Measurements from ENCODE around the gene UBASH3A.

UBASH3A gene

GRCh38 chr21:42403611-42404231, at the start of gene UBASH3A:
UBASH3A (plus strand) TSS chr21:42403902; CDS start chr21:42403946, 44 bp downstream.
- DNase-seq, result no peak

GRCh38 chr21:42356046-42356445, 47.7 kb upstream of the UBASH3A start:
- DNase-seq, result no peak

GRCh38 chr21:42356650-42357049, 47.1 kb upstream of the UBASH3A start:
- no peak for DNase-seq

- DNase-seq, result no peak
Measured at GRCh38 chr21:42357307-42357706, 46.4 kb upstream of the UBASH3A start.

- DNase-seq, result no peak
Measured at GRCh38 chr21:42358261-42358660, 45.4 kb upstream of the UBASH3A start.

- no peak for DNase-seq
Measured at GRCh38 chr21:42358937-42359336, 44.8 kb upstream of the UBASH3A start.

GRCh38 chr21:42360317-42360716, 43.4 kb upstream of the UBASH3A start:
- DNase-seq, result no peak

GRCh38 chr21:42361286-42361685, 42.4 kb upstream of the UBASH3A start:
- no peak for DNase-seq

- DNase-seq, result no peak
Measured at GRCh38 chr21:42362198-42362597, 41.5 kb upstream of the UBASH3A start.

- no peak for DNase-seq
Measured at GRCh38 chr21:42362700-42363099, 41.0 kb upstream of the UBASH3A start.

GRCh38 chr21:42363312-42363711, 40.4 kb upstream of the UBASH3A start:
- no peak for DNase-seq

- DNase-seq, result no peak
Measured at GRCh38 chr21:42364304-42364865, 39.3 kb upstream of the UBASH3A start.

- no peak for DNase-seq
Measured at GRCh38 chr21:42365770-42366169, 37.9 kb upstream of the UBASH3A start.

- no peak for DNase-seq
Measured at GRCh38 chr21:42366292-42367010, 37.3 kb upstream of the UBASH3A start, which contains the start of gene TFF1. TFF1 (minus strand) TSS chr21:42366535; CDS start chr21:42366495, 40 bp downstream.

- DNase-seq, result no peak
Measured at GRCh38 chr21:42367367-42368165, 36.1 kb upstream of the UBASH3A start.

- DNase-seq, result no peak
Measured at GRCh38 chr21:42369821-42370220, 33.9 kb upstream of the UBASH3A start.

GRCh38 chr21:42370894-42371654, 32.6 kb upstream of the UBASH3A start:
- DNase-seq, result no peak

GRCh38 chr21:42373196-42373907, 30.4 kb upstream of the UBASH3A start:
- DNase-seq, result no peak

GRCh38 chr21:42373908-42374455, 29.7 kb upstream of the UBASH3A start:
- no peak for DNase-seq

- no peak for DNase-seq
Measured at GRCh38 chr21:42374457-42374856, 29.2 kb upstream of the UBASH3A start.

GRCh38 chr21:42374864-42375499, 28.7 kb upstream of the UBASH3A start:
- no peak for DNase-seq
